Lower leg skin (tissue), 4 donors: Measurements from ENCODE around the gene COL5A3. TPM values are rescaled to one million over a fixed set of nuclear protein-coding genes. Genes with fewer than 3 reads are reported as not detected.

ENCODE experiments used
- DNase-seq, 2 donors: peaks; one replicate each; pipeline ENCODE4 v3.0.0-alpha.2; 2019; ENCODE audit warnings: low spot score in 2 of 2
- H3K4me3 ChIP-seq: fragments of 200-600 bp; sonication (generic); 2 replicates; pipeline ENCODE4 v1.5.1; 2017; ENCODE audit warnings: mild to moderate bottlenecking, low read depth; ENCODE audit not compliant: poor library complexity, severe bottlenecking
- POLR2A ChIP-seq, 2 donors: fragments of 450-650 bp; IDR thresholded peaks; one replicate each; pipeline ENCODE4 v1.6.1; 2016 to 2017; ENCODE audit warnings: antibody characterized with exemption in 2 of 2, mild to moderate bottlenecking in 1 of 2, moderate library complexity in 1 of 2
- WGBS, 2 donors: methylation state at CpG; one replicate each; pipeline ENCODE4 v1.1.5; 2018; 5-methylcytosine and 5-hydroxymethylcytosine counted together
- intact Hi-C: fragments of 100-400 bp; cut with DNase I; formaldehyde crosslinking; loops from one replicate; pipeline ENCODE4 v1.15.0; 2023; ENCODE audit warnings: low total_unique reads
- total RNA-seq, 4 donors: library from RNA; depleted of rRNA; stranded (reverse); fragments of >200 nt; gene quantifications; one replicate each; pipeline ENCODE4 v1.1.0, GENCODE V29; 2016
- TF ChIP-seq, protein P1 (sequence below), 3 donors: fragments of 450-650 bp; IDR thresholded peaks; one replicate each; pipeline ENCODE4 v1.5.1; 2016; ENCODE audit warnings: antibody characterized with exemption in 3 of 3, mild to moderate bottlenecking in 3 of 3, moderate library complexity in 2 of 3

Gene COL5A3
- total RNA-seq, 4 donors from 2014 or later: 11.9 to 31.9 (median 20.7) TPM

GRCh38 chr19:10043286-10043927 is 33.1 kb upstream of the COL5A3 start:
- no peak overlapping the region for H3K4me3 ChIP-seq
- 65 to 74% methylated on average over 4 of the region's 4 CpGs for WGBS, 2 donors
- TF ChIP-seq POLR2A (IDR thresholded peaks at IDR 0.05): no peak
- TF ChIP-seq, protein P1, sequence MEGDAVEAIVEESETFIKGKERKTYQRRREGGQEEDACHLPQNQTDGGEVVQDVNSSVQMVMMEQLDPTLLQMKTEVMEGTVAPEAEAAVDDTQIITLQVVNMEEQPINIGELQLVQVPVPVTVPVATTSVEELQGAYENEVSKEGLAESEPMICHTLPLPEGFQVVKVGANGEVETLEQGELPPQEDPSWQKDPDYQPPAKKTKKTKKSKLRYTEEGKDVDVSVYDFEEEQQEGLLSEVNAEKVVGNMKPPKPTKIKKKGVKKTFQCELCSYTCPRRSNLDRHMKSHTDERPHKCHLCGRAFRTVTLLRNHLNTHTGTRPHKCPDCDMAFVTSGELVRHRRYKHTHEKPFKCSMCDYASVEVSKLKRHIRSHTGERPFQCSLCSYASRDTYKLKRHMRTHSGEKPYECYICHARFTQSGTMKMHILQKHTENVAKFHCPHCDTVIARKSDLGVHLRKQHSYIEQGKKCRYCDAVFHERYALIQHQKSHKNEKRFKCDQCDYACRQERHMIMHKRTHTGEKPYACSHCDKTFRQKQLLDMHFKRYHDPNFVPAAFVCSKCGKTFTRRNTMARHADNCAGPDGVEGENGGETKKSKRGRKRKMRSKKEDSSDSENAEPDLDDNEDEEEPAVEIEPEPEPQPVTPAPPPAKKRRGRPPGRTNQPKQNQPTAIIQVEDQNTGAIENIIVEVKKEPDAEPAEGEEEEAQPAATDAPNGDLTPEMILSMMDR (IDR thresholded peaks at IDR 0.05): no peak
- intact Hi-C loops: loop anchor here (10.0 kb wide), 1 partner anchor 49 kb away; no protein-coding TSS in a partner anchor
- no peak for DNase-seq

DNA sequence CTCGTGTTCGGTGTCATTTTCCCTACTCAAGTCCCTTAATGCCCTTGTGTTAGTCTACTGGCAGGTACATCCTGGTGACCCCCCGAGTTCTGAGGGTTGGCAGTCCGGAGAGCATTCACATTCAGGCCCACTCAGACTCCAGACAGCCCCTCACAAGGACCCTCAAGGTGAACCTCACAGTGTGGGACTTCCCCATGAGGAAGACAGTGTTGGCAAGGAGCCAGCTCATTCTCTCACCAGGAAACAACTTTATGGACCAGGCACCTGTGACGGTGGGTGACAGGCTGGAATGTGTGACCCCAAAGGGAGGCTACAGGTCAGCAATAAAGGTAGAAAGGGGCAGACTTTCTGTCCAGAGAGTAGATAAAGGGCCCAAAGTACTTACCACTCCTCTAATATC is 27.5 kb upstream of the COL5A3 start:
- 48 to 60% methylated on average over 5 of the region's 5 CpGs for WGBS, 2 donors
- intact Hi-C loops: no loop called here

GRCh38 chr19:10037367-10037766 is 27.1 kb upstream of the COL5A3 start:
- no peak for DNase-seq
- TF ChIP-seq, protein P1 (IDR thresholded peaks at IDR 0.05): no peak
- TF ChIP-seq POLR2A (IDR thresholded peaks at IDR 0.05): no peak
- WGBS, 2 donors: 57 to 63% methylated on average over 4 of the region's 4 CpGs
- no peak overlapping the region for H3K4me3 ChIP-seq
- intact Hi-C loops: no loop called here

More for the DNA sequence above, 27.5 kb upstream of the COL5A3 start:
- no peak for TF ChIP-seq POLR2A (IDR thresholded peaks at IDR 0.05)
- TF ChIP-seq, protein P1 (IDR thresholded peaks at IDR 0.05): no peak
- no peak overlapping the region for H3K4me3 ChIP-seq
- no peak for DNase-seq

GRCh38 chr19:10036601-10037071 is 26.3 kb upstream of the COL5A3 start:
- 56 to 62% methylated on average over 5 of the region's 5 CpGs for WGBS, 2 donors
- TF ChIP-seq POLR2A (IDR thresholded peaks at IDR 0.05): no peak
- TF ChIP-seq, protein P1 (IDR thresholded peaks at IDR 0.05): no peak
- intact Hi-C loops: no loop called here
- H3K4me3 ChIP-seq: no peak overlapping the region
- DNase-seq: no peak

DNA sequence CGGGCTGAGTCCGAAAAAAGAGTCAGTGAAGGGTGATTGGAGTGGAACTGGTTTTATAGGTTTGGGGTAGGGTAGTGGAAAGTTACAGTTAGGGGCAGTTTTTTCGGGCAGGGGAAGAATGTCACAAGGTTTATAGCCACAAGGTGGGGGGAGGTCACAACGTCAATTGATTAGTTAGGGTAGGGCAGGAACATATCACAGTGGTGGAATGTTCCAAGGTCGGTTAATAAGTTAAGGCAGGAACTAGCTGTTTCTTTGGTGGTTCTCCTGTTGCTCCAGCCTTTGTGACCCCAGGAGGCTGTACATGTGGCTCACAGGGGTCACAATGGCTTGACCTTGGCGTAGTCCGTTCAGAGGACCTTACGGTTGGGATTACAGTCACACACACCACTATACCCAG is 23.3 kb upstream of the COL5A3 start:
- TF ChIP-seq, protein P1 (IDR thresholded peaks at IDR 0.05): no peak
- TF ChIP-seq POLR2A (IDR thresholded peaks at IDR 0.05): no peak
- no peak for DNase-seq
- H3K4me3 ChIP-seq: no peak overlapping the region
- intact Hi-C loops: no loop called here
- 65 to 67% methylated on average over 8 of the region's 8 CpGs for WGBS, 2 donors
